Common myeloid progenitor, CD34-positive (primary cell): ENCODE results near the gene PPP6R1.
A peak's percentile ranks its signal among the peaks of the same experiment; 100 is the strongest.

ENCODE experiments used
- CTCF ChIA-PET: fragments of 350-600 bp; sonication (Branson Sonifier 250); formaldehyde crosslinking; loops from one replicate; lab custom pipeline; 2021; ENCODE audit warnings: antibody characterized with exemption; lab: Charles Lee
- POLR2A ChIA-PET: fragments of 350-600 bp; sonication (Branson Sonifier 250); formaldehyde crosslinking; loops from one replicate; lab custom pipeline; 2021; ENCODE audit warnings: antibody characterized with exemption; lab: Charles Lee
- DNase-seq, 3 donors: peaks; one replicate each; pipeline versions ENCODE4 v3.0.0 to v3.0.0-alpha.2; 2013
- H3K27ac ChIP-seq, 2 experiments: 1 replicate in 1 of 2; 2 replicates in 1 of 2; pipeline ENCODE4 v1.7.0; 2013; ENCODE audit warnings: inconsistent platforms in 2 of 2, low read length in 2 of 2, mild to moderate bottlenecking in 2 of 2, low read depth in 1 of 2, moderate library complexity in 1 of 2; ENCODE audit not compliant: severe bottlenecking in 2 of 2, insufficient read depth in 1 of 2, poor library complexity in 1 of 2
- H3K27me3 ChIP-seq, 5 experiments: replicated peaks in 2 of 5; 1 replicate in 3 of 5; 2 replicates in 2 of 5; pipeline versions ENCODE4 v1.6.1 to v1.7.0; 2013; ENCODE audit warnings: low read length in 4 of 5, mild to moderate bottlenecking in 2 of 5, moderate library complexity in 2 of 5, inconsistent platforms in 1 of 5; ENCODE audit not compliant: insufficient read depth in 5 of 5, control insufficient read depth in 4 of 5
- H3K36me3 ChIP-seq, 4 experiments: 1 replicate in 2 of 4; 2 replicates in 2 of 4; pipeline versions ENCODE4 v1.6.1 to v1.7.0; 2013; ENCODE audit warnings: low read length in 3 of 4, control low read depth in 1 of 4, mild to moderate bottlenecking in 1 of 4; ENCODE audit not compliant: control insufficient read depth in 4 of 4, insufficient read depth in 4 of 4
- H3K4me1 ChIP-seq, 4 experiments: 1 replicate in 3 of 4; 2 replicates in 1 of 4; pipeline versions ENCODE4 v1.6.1 to v1.7.1; 2013; ENCODE audit warnings: low read length in 3 of 4, mild to moderate bottlenecking in 3 of 4, control low read depth in 1 of 4, inconsistent platforms in 1 of 4, moderate library complexity in 1 of 4; ENCODE audit not compliant: control insufficient read depth in 4 of 4, insufficient read depth in 4 of 4; ENCODE audit errors: control extremely low read depth in 1 of 4
- H3K4me3 ChIP-seq, 7 experiments: 1 replicate in 4 of 7; 2 replicates in 3 of 7; pipeline versions ENCODE4 v1.5.1 to v1.7.0; 2013; ENCODE audit warnings: mild to moderate bottlenecking in 7 of 7, low read length in 6 of 7, moderate library complexity in 6 of 7, inconsistent platforms in 2 of 7, low read depth in 2 of 7, control low read depth in 1 of 7; ENCODE audit not compliant: insufficient read depth in 4 of 7, control insufficient read depth in 1 of 7; ENCODE audit errors: extremely low read depth in 1 of 7
- H3K9me3 ChIP-seq, 5 experiments: 1 replicate in 4 of 5; 2 replicates in 1 of 5; pipeline versions ENCODE4 v1.6.1 to v1.7.1; 2013; ENCODE audit warnings: low read length in 4 of 5, mild to moderate bottlenecking in 2 of 5, inconsistent platforms in 1 of 5, low read depth in 1 of 5, moderate library complexity in 1 of 5; ENCODE audit not compliant: control insufficient read depth in 4 of 5, insufficient read depth in 2 of 5; ENCODE audit errors: control extremely low read depth in 1 of 5
- WGBS: methylation state at CpG from one replicate; pipeline ENCODE4 v1.1.5; 2013; ENCODE audit not compliant: insufficient coverage; 5-methylcytosine and 5-hydroxymethylcytosine counted together

PPP6R1 gene

GRCh38 chr19:55229145-55229788 is 29.6 kb downstream of the PPP6R1 start:
- no peaks in the 10 kb centered on the region for H3K9me3 ChIP-seq
- ChIA-PET POLR2A (no interaction called here), CTCF (no interaction called here)
- no peak overlapping the region for H3K4me3 ChIP-seq
- peaks cover 11 to 87% (median 70%) of the 10 kb centered on the region in 4 experiments for H3K36me3 ChIP-seq
- no peaks in the 10 kb centered on the region for H3K27me3 ChIP-seq
- DNase-seq: no peak
- WGBS: 97% methylated on average over 16 of the region's 18 CpGs
- no peaks in the 10 kb centered on the region for H3K4me1 ChIP-seq
- H3K27ac ChIP-seq: peak overlapping the region in 1 of 2 experiments; percentile 5

GRCh38 chr19:55228403-55229031 is 30.3 kb downstream of the PPP6R1 start, which contains the start of gene TMEM86B:
Gene TMEM86B (minus strand): TSS chr19:55228763. CDS start chr19:55228741, 22 bp downstream.
- peaks cover 9 to 91% (median 69%) of the 10 kb centered on the region in 4 experiments for H3K36me3 ChIP-seq
- peak in 2 of 3 donors; percentile 52 to 75 for DNase-seq
- H3K9me3 ChIP-seq: no peaks in the 10 kb centered on the region
- 93% methylated on average over 10 of the region's 12 CpGs for WGBS
- no peak within 1 kb of the TSS for H3K4me3 ChIP-seq
- H3K27me3 ChIP-seq: no peaks in the 10 kb centered on the region
- peak within 1 kb of the TSS in 1 of 2 experiments; percentile 5 for H3K27ac ChIP-seq
- H3K4me1 ChIP-seq: no peaks in the 10 kb centered on the region
- ChIA-PET CTCF (interaction anchor here (0.5 kb wide), 1 partner anchor 11 kb away, joined by 3 read pairs; no protein-coding TSS in a partner anchor), POLR2A (no interaction called here)

- Histone ChIP-seq H3K27me3 (no peaks in the 10 kb centered on the region), H3K4me1 (no peaks in the 10 kb centered on the region), H3K4me3 (no peak overlapping the region), H3K9me3 (no peaks in the 10 kb centered on the region), H3K27ac (no peak overlapping the region), H3K36me3 (peaks cover 4 to 92% (median 68%) of the 10 kb centered on the region in 4 experiments)
- 92% methylated on average over 15 of the region's 17 CpGs for WGBS
- CTCF ChIA-PET: no interaction called here
- DNase-seq: no peak
- POLR2A ChIA-PET: no interaction called here
Measured at GRCh38 chr19:55228015-55228391, 30.8 kb downstream of the PPP6R1 start.

- Histone ChIP-seq H3K4me3 (no peak overlapping the region), H3K4me1 (no peaks in the 10 kb centered on the region), H3K9me3 (no peaks in the 10 kb centered on the region), H3K27me3 (no peaks in the 10 kb centered on the region), H3K27ac (no peak overlapping the region), H3K36me3 (peaks cover 2 to 92% (median 64%) of the 10 kb centered on the region in 4 experiments)
- POLR2A ChIA-PET: no interaction called here
- CTCF ChIA-PET: no interaction called here
- WGBS: 96% methylated on average over 25 of the region's 25 CpGs
- DNase-seq: no peak
Measured at GRCh38 chr19:55227241-55228014, 31.4 kb downstream of the PPP6R1 start.

- no peaks in the 10 kb centered on the region for H3K4me1 ChIP-seq
- ChIA-PET CTCF (no interaction called here), POLR2A (no interaction called here)
- H3K27ac ChIP-seq: no peak overlapping the region
- no peak overlapping the region for H3K4me3 ChIP-seq
- H3K27me3 ChIP-seq: no peaks in the 10 kb centered on the region
- no peak for DNase-seq
- H3K36me3 ChIP-seq: peaks cover 0 to 86% (median 58%) of the 10 kb centered on the region in 4 experiments
- WGBS: 93% methylated on average over 14 of the region's 18 CpGs
- no peaks in the 10 kb centered on the region for H3K9me3 ChIP-seq
Measured at GRCh38 chr19:55226788-55227187, 32.0 kb downstream of the PPP6R1 start.

- 94% methylated on average over 9 of the region's 9 CpGs for WGBS
- H3K4me3 ChIP-seq: no peak overlapping the region
- CTCF ChIA-PET: no interaction called here
- peaks cover 0 to 80% (median 56%) of the 10 kb centered on the region in 4 experiments for H3K36me3 ChIP-seq
- DNase-seq: no peak
- H3K27me3 ChIP-seq: no peaks in the 10 kb centered on the region
- H3K27ac ChIP-seq: no peak overlapping the region
- no peaks in the 10 kb centered on the region for H3K4me1 ChIP-seq
- H3K9me3 ChIP-seq: peaks cover 0 to under 1% (median 0%) of the 10 kb centered on the region in 5 experiments
- POLR2A ChIA-PET: no interaction called here
Measured at GRCh38 chr19:55226273-55226672, 32.5 kb downstream of the PPP6R1 start.
